Heart left ventricle (tissue), 13 donors: ENCODE results near the gene FKBP1A.

Experiments
- CTCF ChIP-seq, 12 donors: fragments of 200-600 bp; sonication (generic) in 4 of 12; IDR thresholded peaks; one replicate each; pipeline versions ENCODE4 v1.5.0 to v1.8.0; 2018 to 2022; ENCODE audit warnings: antibody characterized with exemption in 12 of 12, mild to moderate bottlenecking in 5 of 12
- POLR2A ChIP-seq, 2 donors: fragments of 450-650 bp; IDR thresholded peaks; one replicate each; pipeline ENCODE4 v1.6.1; 2017; ENCODE audit warnings: antibody characterized with exemption in 2 of 2, mild to moderate bottlenecking in 2 of 2, moderate library complexity in 2 of 2
- donor health status: ischemic (EF 13 %, LVEDD 7.1; RV severe dilation, severe dysfunction).
- donor health status: DM: no; HTN: yes; CAD: no.
- donor health status: DM: no; HTN: no; CAD: no.
- donor health status: ischemic (EF 25% LVEDD 6.9; RV normal size, moderate dysfunction).
- donor health status: ischemic (EF 25% LVEDD 5.7; RV mildly dilated, moderate dysfunction).
- donor health status: ischemic (EF 35%, LVEDD 5.7; RV mildly dilated, moderate dysfunction).
- donor health status: nonischemic (EF 11% LVEDD 7.7; RV severe dilation, severe dysfunction).
- donor health status: DM: yes; HTN: yes; CAD: no.
- donor health status: PGD.
- donor health status: ischemic (EF 29% LVEDD 5.4; RV normal size, mild dysfunction).
- donor health status: nonischemic (EF 23%, LVEDD 6.1; RV moderate dilation, normal function).

- TF ChIP-seq CTCF (IDR thresholded peaks at IDR 0.05) (no peak), POLR2A (IDR thresholded peaks at IDR 0.05) (no peak)
These were observed 19.2 kb downstream of the FKBP1A start for GRCh38 chr20:1373614-1374013.
